B cell (primary cell): Measurements from ENCODE around the gene ADAMTS19. TPM values are rescaled to one million over a fixed set of nuclear protein-coding genes. Genes with fewer than 3 reads are reported as not detected.

Experiments
- ATAC-seq: fragments of 200-7000 bp; cut with Tn5 transposase; one replicate; pipeline ENCODE4 v1.10.0; 2021; ENCODE audit warnings: low read depth, mild to moderate bottlenecking, moderate number of reproducible peaks, moderate library complexity
- CTCF ChIA-PET: fragments of 350-600 bp; sonication (Branson Sonifier 250); formaldehyde crosslinking; loops from one replicate; lab custom pipeline; 2021; ENCODE audit warnings: antibody characterized with exemption, inconsistent platforms; lab: Charles Lee
- POLR2A ChIA-PET: fragments of 350-600 bp; sonication (Branson Sonifier 250); formaldehyde crosslinking; loops from one replicate; lab custom pipeline; 2021; ENCODE audit warnings: antibody characterized with exemption; lab: Charles Lee
- DNase-seq: peaks from one replicate; pipeline ENCODE4 v3.0.0; 2013
- H2AFZ ChIP-seq: 2 replicates; pipeline ENCODE4 v1.6.1; 2012; ENCODE audit warnings: mild to moderate bottlenecking, low read depth, low read length; ENCODE audit not compliant: insufficient read depth, poor library complexity, severe bottlenecking
- H3K27ac ChIP-seq, 2 donors: 1 replicate in 1 of 2; 2 replicates in 1 of 2; pipeline ENCODE4 v1.5.1; 2012 to 2013; ENCODE audit warnings: low read length in 2 of 2, mild to moderate bottlenecking in 2 of 2, moderate library complexity in 1 of 2
- H3K27me3 ChIP-seq, 4 experiments: fragments of 200-600 bp in 1 of 4; sonication (generic) in 1 of 4; replicated peaks in 1 of 4; 1 replicate in 2 of 4; 2 replicates in 2 of 4; pipeline versions ENCODE4 v1.6.1 to v1.7.0; 2013 to 2016; ENCODE audit warnings: low read length in 3 of 4, mild to moderate bottlenecking in 2 of 4, mixed read lengths in 1 of 4, moderate library complexity in 1 of 4; ENCODE audit not compliant: insufficient read depth in 4 of 4, control insufficient read depth in 3 of 4; ENCODE audit errors: control extremely low read depth in 1 of 4
- H3K36me3 ChIP-seq, 2 experiments: replicated peaks in 1 of 2; 1 replicate in 1 of 2; 2 replicates in 1 of 2; pipeline versions ENCODE4 v1.6.1 to v1.7.1; 2013; ENCODE audit warnings: low read length in 1 of 2; ENCODE audit not compliant: insufficient read depth in 2 of 2, control insufficient read depth in 1 of 2; ENCODE audit errors: control extremely low read depth in 1 of 2, extremely low read depth in 1 of 2
- H3K4me1 ChIP-seq, 2 donors: fragments of 200-600 bp in 1 of 2; sonication (generic) in 1 of 2; 1 replicate in 1 of 2; 2 replicates in 1 of 2; pipeline versions ENCODE4 v1.5.1 to v1.6.1; 2013 to 2017; ENCODE audit warnings: low read length in 2 of 2; ENCODE audit not compliant: control insufficient read depth in 2 of 2, insufficient read depth in 2 of 2
- H3K4me2 ChIP-seq: replicated peaks from 2 replicates; pipeline ENCODE3; 2012; ENCODE audit warnings: mild to moderate bottlenecking, low read depth, low read length; ENCODE audit not compliant: poor library complexity, severe bottlenecking
- H3K4me3 ChIP-seq, 5 experiments: fragments of 200-600 bp in 1 of 5; sonication (generic) in 1 of 5; 1 replicate in 3 of 5; 2 replicates in 2 of 5; pipeline versions ENCODE4 v1.5.1 to v1.7.0; 2011 to 2016; ENCODE audit warnings: low read length in 4 of 5, mild to moderate bottlenecking in 4 of 5, low read depth in 2 of 5, control low read depth in 1 of 5, moderate library complexity in 1 of 5; ENCODE audit not compliant: insufficient read depth in 1 of 5; ENCODE audit errors: control extremely low read depth in 1 of 5, extremely low read depth in 1 of 5
- H3K79me2 ChIP-seq: fragments of 200-600 bp; sonication (generic); one replicate; pipeline ENCODE4 v1.6.0; 2016; ENCODE audit warnings: low read length; ENCODE audit not compliant: control insufficient read depth, insufficient read depth
- H3K9ac ChIP-seq: fragments of 200-600 bp; sonication (generic); 2 replicates; pipeline ENCODE4 v1.6.1; 2017; ENCODE audit warnings: mild to moderate bottlenecking, low read length, moderate library complexity
- H3K9me3 ChIP-seq, 3 donors: one replicate each; pipeline versions ENCODE4 v1.6.1 to v1.7.1; 2013; ENCODE audit warnings: low read length in 2 of 3; ENCODE audit not compliant: control insufficient read depth in 2 of 3, insufficient read depth in 1 of 3; ENCODE audit errors: control extremely low read depth in 1 of 3
- H4K20me1 ChIP-seq: 2 replicates; pipeline ENCODE4 v1.6.0; 2012; ENCODE audit warnings: mild to moderate bottlenecking, low read length; ENCODE audit not compliant: insufficient read depth, control insufficient read depth, poor library complexity, severe bottlenecking
- H3K27ac Mint-ChIP-seq: one replicate; pipeline ENCODE4 v1.8.0; 2021; ENCODE audit warnings: mixed read lengths
- H3K27me3 Mint-ChIP-seq: one replicate; pipeline ENCODE4 v1.8.0; 2021; ENCODE audit warnings: mixed read lengths
- H3K4me1 Mint-ChIP-seq: one replicate; pipeline ENCODE4 v1.8.0; 2021; ENCODE audit warnings: mixed read lengths
- H3K4me3 Mint-ChIP-seq: one replicate; pipeline ENCODE4 v1.8.0; 2021; ENCODE audit warnings: mixed read lengths
- H3K9me3 Mint-ChIP-seq: one replicate; pipeline ENCODE4 v1.8.0; 2022; ENCODE audit warnings: mixed read lengths; ENCODE audit not compliant: insufficient read depth
- CTCF ChIP-seq: fragments of 200-600 bp; IDR thresholded peaks from one replicate; pipeline ENCODE4 v1.8.0; 2022; ENCODE audit warnings: antibody characterized with exemption, mild to moderate bottlenecking
- EZH2 ChIP-seq: IDR thresholded peaks from 2 replicates; pipeline ENCODE4 v1.6.1; 2012; ENCODE audit warnings: borderline replicate concordance, low read depth, mild to moderate bottlenecking, moderate library complexity, low read length; ENCODE audit not compliant: insufficient read depth, poor library complexity, severe bottlenecking
- WGBS: methylation state at CpG from one replicate; pipeline ENCODE4 v1.1.5; 2013; ENCODE audit warnings: missing lambda C conversion rate; ENCODE audit not compliant: insufficient coverage; 5-methylcytosine and 5-hydroxymethylcytosine counted together
- intact Hi-C: fragments of 100-400 bp; cut with micrococcal nuclease; formaldehyde crosslinking; loops from one replicate; pipeline ENCODE4 v1.10.0; 2022
- polyA plus RNA-seq: library from polyadenylated mRNA; depleted of rRNA; stranded (reverse); fragments of >200 nt; gene quantifications from 2 replicates; pipeline ENCODE4 v1.2.3, GENCODE V29; 2012
- total RNA-seq, 2 donors: library from RNA; stranded (reverse); fragments of 120-200 nt in 1 of 2; gene quantifications; 1 replicate in 1 of 2; 2 replicates in 1 of 2; pipeline versions ENCODE4 v1.2.3 to v1.2.4, GENCODE V29; 2013 to 2022

The ADAMTS19 gene
- total and polyA plus RNA-seq, 2 donors (not counting 1 experiment from before 2014, with no cell fraction given): not detected

DNA sequence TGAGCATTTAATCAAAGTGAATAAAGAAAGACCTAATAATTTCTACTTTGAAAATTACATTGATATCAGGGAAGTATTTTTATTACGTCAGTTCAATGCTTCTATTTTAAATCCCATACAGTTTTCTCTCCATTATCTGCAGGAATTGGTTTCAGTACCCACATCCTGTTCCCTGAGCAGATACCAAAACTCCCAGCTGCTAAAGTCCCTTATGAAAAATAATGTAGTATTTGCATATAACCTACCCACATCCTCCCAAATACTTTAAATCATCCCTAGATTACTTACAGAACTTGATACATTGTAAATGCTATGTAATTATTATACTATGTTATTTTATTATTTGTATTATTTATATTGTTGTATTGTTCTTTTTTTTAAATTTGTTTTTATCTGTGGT lies 162.4 kb downstream of the ADAMTS19 start:
- H3K4me3 Mint-ChIP-seq: no peak overlapping the region
- H3K4me1 Mint-ChIP-seq: no peaks in the 10 kb centered on the region
- no peak overlapping the region for H3K4me3 ChIP-seq
- H3K4me1 ChIP-seq: no peaks in the 10 kb centered on the region
- TF ChIP-seq EZH2: no peak
- DNase-seq (no peak), ATAC-seq (no peak)
- no peaks in the 10 kb centered on the region for H3K9me3 Mint-ChIP-seq
- no peak overlapping the region for H3K27ac Mint-ChIP-seq
- no peaks in the 10 kb centered on the region for H3K79me2 ChIP-seq
- no peak overlapping the region for H3K9ac ChIP-seq
- H3K27me3 Mint-ChIP-seq: no peaks in the 10 kb centered on the region
- no peaks in the 10 kb centered on the region for H3K9me3 ChIP-seq
- POLR2A ChIA-PET: no interaction called here
- H3K4me2 ChIP-seq: no peak overlapping the region
- H4K20me1 ChIP-seq: no peaks in the 10 kb centered on the region
- intact Hi-C loops: no loop called here
- H3K36me3 ChIP-seq: no peaks in the 10 kb centered on the region
- CTCF ChIA-PET: no interaction called here
- H2AFZ ChIP-seq: no peak overlapping the region
- H3K27ac ChIP-seq: no peak overlapping the region
- no peaks in the 10 kb centered on the region for H3K27me3 ChIP-seq
- WGBS: no CpG with 5 or more reads among the region's 1 CpG

DNA sequence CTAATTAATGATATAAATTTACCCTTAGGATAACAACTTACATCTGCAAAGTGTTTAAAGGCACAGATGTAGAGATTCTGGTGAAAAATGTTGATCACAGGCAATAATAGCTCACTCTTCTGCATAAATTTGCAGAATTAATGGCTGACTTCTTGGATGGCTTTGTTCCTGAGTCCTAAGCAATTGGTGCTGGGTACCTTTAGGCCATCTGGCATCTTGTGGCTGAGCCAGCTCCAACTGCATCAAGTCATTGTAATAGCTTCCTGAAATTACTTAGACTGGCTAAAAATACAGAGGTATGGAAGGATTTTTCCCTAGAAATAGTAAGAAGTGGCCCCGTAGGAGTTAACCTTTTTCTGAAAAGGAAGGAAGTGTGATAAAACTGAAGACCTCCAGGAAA lies 169.5 kb downstream of the ADAMTS19 start:
- no peaks in the 10 kb centered on the region for H3K27me3 ChIP-seq
- H4K20me1 ChIP-seq: no peaks in the 10 kb centered on the region
- H3K4me1 ChIP-seq: no peaks in the 10 kb centered on the region
- no peaks in the 10 kb centered on the region for H3K4me1 Mint-ChIP-seq
- no peak overlapping the region for H3K4me2 ChIP-seq
- H3K9ac ChIP-seq: no peak overlapping the region
- DNase-seq (no peak), ATAC-seq (no peak)
- TF ChIP-seq CTCF (no peak), EZH2 (no peak)
- peaks cover 2% of the 10 kb centered on the region for H3K9me3 Mint-ChIP-seq
- H3K4me3 Mint-ChIP-seq: no peak overlapping the region
- no peaks in the 10 kb centered on the region for H3K36me3 ChIP-seq
- ChIA-PET CTCF (no interaction called here), POLR2A (no interaction called here)
- no peak overlapping the region for H3K27ac Mint-ChIP-seq
- WGBS: no CpG with 5 or more reads among the region's 1 CpG
- no peaks in the 10 kb centered on the region for H3K9me3 ChIP-seq
- intact Hi-C loops: no loop called here
- no peak overlapping the region for H3K27ac ChIP-seq
- no peaks in the 10 kb centered on the region for H3K79me2 ChIP-seq
- no peak overlapping the region for H3K4me3 ChIP-seq
- no peaks in the 10 kb centered on the region for H3K27me3 Mint-ChIP-seq
- H2AFZ ChIP-seq: no peak overlapping the region
